RWPE2 (cell line): ENCODE data around the gene ZNF154.
"Not testable (repeated sequence)": the region's sequence is repeated elsewhere in the genome, so short reads cannot be mapped to it uniquely, and the experiment has no call there.

Experiments
- ATAC-seq: fragments of 200-7000 bp; cut with Tn5 transposase; 3 replicates; pipeline ENCODE4 v1.9.1; 2021; ENCODE audit warnings: low read depth
- DNase-seq: peaks from one replicate; pipeline ENCODE4 v3.0.0-alpha.2; 2020; ENCODE audit warnings: low spot score
- H3K27ac ChIP-seq: fragments of 450-650 bp; 2 replicates; pipeline ENCODE4 v1.5.1; 2017; ENCODE audit warnings: mild to moderate bottlenecking; ENCODE audit not compliant: poor library complexity, severe bottlenecking
- H3K27me3 ChIP-seq: fragments of 250-450 bp; sonication (Bioruptor Pico); 2 replicates; pipeline ENCODE4 v1.5.1; 2021; ENCODE audit warnings: mild to moderate bottlenecking, moderate library complexity; ENCODE audit not compliant: insufficient read depth, poor library complexity, severe bottlenecking
- H3K36me3 ChIP-seq: fragments of 250-450 bp; sonication (Bioruptor Pico); 2 replicates; pipeline ENCODE4 v1.5.1; 2020; ENCODE audit warnings: low read depth, mild to moderate bottlenecking, moderate library complexity
- H3K4me1 ChIP-seq: fragments of 250-450 bp; sonication (Bioruptor Pico); 2 replicates; pipeline ENCODE4 v1.5.1; 2021; ENCODE audit warnings: mild to moderate bottlenecking, moderate library complexity; ENCODE audit not compliant: insufficient read depth, poor library complexity, severe bottlenecking
- H3K4me3 ChIP-seq: fragments of 250-450 bp; sonication (Bioruptor Pico); 2 replicates; pipeline ENCODE4 v1.5.1; 2021; ENCODE audit warnings: mild to moderate bottlenecking, moderate library complexity; ENCODE audit not compliant: severe bottlenecking
- H3K9me3 ChIP-seq: fragments of 250-450 bp; sonication (Bioruptor Pico); 2 replicates; pipeline ENCODE4 v1.5.1; 2021; ENCODE audit warnings: mild to moderate bottlenecking, moderate library complexity; ENCODE audit not compliant: severe bottlenecking
- CTCF ChIP-seq: fragments of 450-650 bp; IDR thresholded peaks from one replicate; pipeline ENCODE4 v1.5.1; 2017; ENCODE audit warnings: mild to moderate bottlenecking, moderate library complexity; ENCODE audit not compliant: poor library complexity, severe bottlenecking

The ZNF154 gene

DNA sequence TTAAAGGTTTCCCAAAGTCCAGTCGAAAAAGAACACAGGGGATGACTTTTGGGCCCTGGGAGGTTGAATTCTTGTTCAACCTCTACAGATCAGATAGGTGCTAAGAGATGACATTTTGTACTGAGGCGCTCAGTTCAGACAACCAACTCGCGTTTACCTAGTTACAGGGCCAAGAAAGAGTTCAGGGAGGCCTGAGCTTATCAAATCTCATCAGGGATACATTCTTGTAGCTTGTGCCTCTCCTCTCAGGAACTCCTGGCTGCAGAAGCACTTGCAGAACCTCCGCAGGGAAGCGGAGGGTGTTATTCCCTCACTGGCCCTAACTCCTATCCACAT lies 38.4 kb upstream of the ZNF154 start:
- TF ChIP-seq CTCF: no peak
- no peak for DNase-seq
- no peak for ATAC-seq
- Histone ChIP-seq H3K27ac (no peak overlapping the region), H3K9me3 (no peaks in the 10 kb centered on the region), H3K27me3 (no peaks in the 10 kb centered on the region), H3K4me1 (no peaks in the 10 kb centered on the region), H3K36me3 (peaks cover 43% of the 10 kb centered on the region), H3K4me3 (peak overlapping the region; percentile 63)

GRCh38 chr19:57746580-57747471 lies 37.8 kb upstream of the ZNF154 start, which contains the start of gene ZNF776:
Gene ZNF776, plus strand, starts transcription at chr19:57746815. Its CDS starts 244 bp downstream, at chr19:57747059.
- H3K27ac ChIP-seq: peak within 1 kb of the TSS; percentile 40
- no peaks in the 10 kb centered on the region for H3K4me1 ChIP-seq
- DNase-seq (peak; percentile 70), ATAC-seq (peak; percentile 99)
- peaks cover 37% of the 10 kb centered on the region for H3K36me3 ChIP-seq
- TF ChIP-seq CTCF: no peak
- H3K4me3 ChIP-seq: peak within 1 kb of the TSS; percentile 63
- H3K27me3 ChIP-seq: no peaks in the 10 kb centered on the region
- no peaks in the 10 kb centered on the region for H3K9me3 ChIP-seq

- not testable (repeated sequence) for DNase-seq, H3K27me3 ChIP-seq, H3K27ac ChIP-seq, H3K36me3 ChIP-seq, ATAC-seq, H3K4me3 ChIP-seq, H3K4me1 ChIP-seq
- peaks cover 15% of the 10 kb centered on the region for H3K9me3 ChIP-seq
Observed at GRCh38 chr19:57738770-57739169, 29.8 kb upstream of the ZNF154 start.

GRCh38 chr19:57738320-57738719 lies 29.3 kb upstream of the ZNF154 start:
- not testable (repeated sequence) for H3K4me1 ChIP-seq, H3K4me3 ChIP-seq, H3K27me3 ChIP-seq, DNase-seq, H3K36me3 ChIP-seq, H3K27ac ChIP-seq
- peaks cover 16% of the 10 kb centered on the region for H3K9me3 ChIP-seq
- TF ChIP-seq CTCF: peak; percentile 66
- peak; percentile 42; the same call in 1 of the 3 replicates for ATAC-seq

- TF ChIP-seq CTCF: no peak
- H3K9me3 ChIP-seq: peaks cover 5% of the 10 kb centered on the region
- no peak overlapping the region for H3K4me3 ChIP-seq
- peaks cover 29% of the 10 kb centered on the region for H3K36me3 ChIP-seq
- ATAC-seq (no peak), DNase-seq (no peak)
- no peaks in the 10 kb centered on the region for H3K27me3 ChIP-seq
- H3K4me1 ChIP-seq: no peaks in the 10 kb centered on the region
- H3K27ac ChIP-seq: no peak overlapping the region
Observed at GRCh38 chr19:57720878-57721277, 11.9 kb upstream of the ZNF154 start.
